Neural crest cell (in vitro differentiated cells): Measurements from ENCODE around the gene ACTN4. TPM values are rescaled to one million over a fixed set of nuclear protein-coding genes. Genes with fewer than 3 reads are reported as not detected.

ENCODE experiments used
- DNase-seq: peaks from one replicate; pipeline ENCODE4 v3.0.0; 2021; ENCODE audit warnings: low read depth, mixed read lengths, low spot score
- H3K27ac Mint-ChIP-seq: one replicate; pipeline ENCODE4 v1.8.0; 2021; ENCODE audit warnings: mild to moderate bottlenecking, mixed read lengths; ENCODE audit not compliant: unreplicated experiment
- H3K27me3 Mint-ChIP-seq: 2 replicates; pipeline ENCODE4 v1.8.0; 2021; ENCODE audit warnings: low read depth, mild to moderate bottlenecking, mixed read lengths
- H3K36me3 Mint-ChIP-seq: 2 replicates; pipeline ENCODE4 v1.8.0; 2021; ENCODE audit warnings: low read depth, mild to moderate bottlenecking, mixed read lengths
- H3K4me1 Mint-ChIP-seq: 2 replicates; pipeline ENCODE4 v1.8.0; 2021; ENCODE audit warnings: mixed read lengths
- H3K4me3 Mint-ChIP-seq: one replicate; pipeline ENCODE4 v1.8.0; 2021; ENCODE audit warnings: mild to moderate bottlenecking, mixed read lengths
- H3K9me3 Mint-ChIP-seq: 2 replicates; pipeline ENCODE4 v1.8.0; 2021; ENCODE audit warnings: mixed read lengths
- total RNA-seq: library from RNA; stranded (reverse); gene quantifications from 2 replicates; pipeline ENCODE4 v1.2.1, GENCODE V29; 2021
- TF ChIP-seq, protein P1 (sequence below): fragments of 200-600 bp; sonication (generic); conservative IDR thresholded peaks from 2 replicates; pipeline ENCODE4 v1.5.0; 2021; ENCODE audit warnings: antibody characterized with exemption, mild to moderate bottlenecking

Gene ACTN4
- total RNA-seq, 1 donor from 2014 or later: 324 TPM

DNA sequence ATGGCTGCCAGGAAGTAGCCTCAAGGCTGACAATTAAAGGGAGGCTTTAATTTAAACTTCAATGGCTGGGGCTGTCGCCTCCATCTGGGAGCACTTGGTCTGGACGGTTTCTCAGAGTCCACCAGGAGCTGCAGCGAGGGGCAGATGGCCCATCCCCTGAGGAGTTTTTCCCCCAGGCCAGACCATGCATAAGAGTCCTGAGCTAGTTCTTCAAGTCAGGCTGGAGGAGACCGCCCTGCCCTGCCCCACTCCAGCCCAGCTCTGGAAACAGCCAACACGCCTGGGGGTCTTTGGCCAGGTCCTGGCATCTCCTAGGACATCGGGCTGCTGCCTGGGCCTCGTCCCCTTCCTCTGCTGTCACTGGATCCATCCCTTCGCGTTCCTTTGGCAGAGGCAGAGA lies 5.3 kb upstream of the ACTN4 start:
- Mint-ChIP-seq H3K36me3 (no peaks in the 10 kb centered on the region), H3K27ac (no peak overlapping the region), H3K4me3 (peak overlapping the region; percentile 57), H3K9me3 (no peaks in the 10 kb centered on the region), H3K27me3 (no peaks in the 10 kb centered on the region), H3K4me1 (peaks cover 8% of the 10 kb centered on the region)
- TF ChIP-seq, protein P1, sequence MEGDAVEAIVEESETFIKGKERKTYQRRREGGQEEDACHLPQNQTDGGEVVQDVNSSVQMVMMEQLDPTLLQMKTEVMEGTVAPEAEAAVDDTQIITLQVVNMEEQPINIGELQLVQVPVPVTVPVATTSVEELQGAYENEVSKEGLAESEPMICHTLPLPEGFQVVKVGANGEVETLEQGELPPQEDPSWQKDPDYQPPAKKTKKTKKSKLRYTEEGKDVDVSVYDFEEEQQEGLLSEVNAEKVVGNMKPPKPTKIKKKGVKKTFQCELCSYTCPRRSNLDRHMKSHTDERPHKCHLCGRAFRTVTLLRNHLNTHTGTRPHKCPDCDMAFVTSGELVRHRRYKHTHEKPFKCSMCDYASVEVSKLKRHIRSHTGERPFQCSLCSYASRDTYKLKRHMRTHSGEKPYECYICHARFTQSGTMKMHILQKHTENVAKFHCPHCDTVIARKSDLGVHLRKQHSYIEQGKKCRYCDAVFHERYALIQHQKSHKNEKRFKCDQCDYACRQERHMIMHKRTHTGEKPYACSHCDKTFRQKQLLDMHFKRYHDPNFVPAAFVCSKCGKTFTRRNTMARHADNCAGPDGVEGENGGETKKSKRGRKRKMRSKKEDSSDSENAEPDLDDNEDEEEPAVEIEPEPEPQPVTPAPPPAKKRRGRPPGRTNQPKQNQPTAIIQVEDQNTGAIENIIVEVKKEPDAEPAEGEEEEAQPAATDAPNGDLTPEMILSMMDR: no peak
- DNase-seq: no peak

DNA sequence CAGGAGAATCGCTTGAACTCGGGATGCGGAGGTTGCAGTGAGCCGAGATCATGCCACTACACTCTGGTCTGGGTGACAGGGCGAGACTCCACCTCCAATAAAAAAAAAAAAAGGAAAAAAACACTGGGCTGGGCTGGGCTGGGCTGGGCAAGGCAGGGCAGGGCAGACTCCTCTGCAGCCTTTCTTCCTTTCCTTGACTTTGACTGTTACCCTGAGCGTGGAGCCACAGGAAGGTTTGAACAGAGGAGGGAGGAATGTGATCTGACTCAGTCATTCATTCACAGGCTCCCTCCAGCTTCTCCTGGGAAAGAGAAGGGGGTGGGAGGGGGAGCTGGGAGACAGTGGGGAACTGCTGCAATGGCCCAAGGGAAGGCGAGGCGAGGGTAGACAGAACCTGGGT lies 2.7 kb upstream of the ACTN4 start:
- Mint-ChIP-seq H3K4me1 (peaks cover 29% of the 10 kb centered on the region), H3K4me3 (peak overlapping the region; percentile 36), H3K36me3 (no peaks in the 10 kb centered on the region), H3K27me3 (no peaks in the 10 kb centered on the region), H3K9me3 (no peaks in the 10 kb centered on the region), H3K27ac (no peak overlapping the region)
- TF ChIP-seq, protein P1: no peak
- no peak for DNase-seq

DNA sequence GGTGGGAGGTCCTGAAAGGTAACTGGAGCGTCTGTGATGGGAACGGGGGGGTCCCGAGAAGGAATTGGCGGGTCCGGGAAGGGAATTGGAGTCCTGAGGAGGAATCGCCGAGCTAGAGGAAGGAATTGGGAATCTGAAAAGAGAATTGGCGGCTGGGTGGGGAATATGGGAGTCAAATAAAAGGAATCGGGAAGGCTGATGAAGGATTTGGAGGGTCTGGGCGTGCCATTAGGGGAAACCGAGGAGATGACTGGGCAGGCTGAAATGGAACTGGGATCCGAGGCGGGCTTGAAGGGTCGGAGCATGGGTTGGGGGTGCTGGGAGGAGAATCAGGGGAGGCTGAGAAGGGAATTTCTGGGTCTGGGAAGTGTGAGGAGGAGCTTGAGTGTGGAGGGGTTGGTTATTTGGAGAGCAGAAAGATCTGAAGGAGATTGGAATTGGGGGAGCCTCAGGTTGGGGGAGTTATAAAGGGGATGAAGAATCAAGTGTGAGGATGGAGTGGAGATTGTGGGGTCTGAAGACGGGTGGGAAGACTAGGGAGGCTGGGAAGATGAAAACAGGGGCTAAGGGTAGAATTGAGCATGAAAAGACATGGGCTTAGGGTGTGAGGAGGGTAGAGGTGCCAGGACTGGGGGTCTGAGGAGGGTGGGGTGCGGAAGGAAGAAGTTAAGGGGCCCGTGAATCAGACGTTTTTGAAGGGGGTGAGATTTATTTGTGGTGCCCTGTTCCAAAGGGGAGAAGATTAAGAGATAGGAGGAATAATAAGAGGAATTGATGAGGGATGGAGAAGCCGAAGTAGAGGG lies 718 bp downstream of the ACTN4 start:
- TF ChIP-seq, protein P1: no peak
- H3K9me3 Mint-ChIP-seq: no peaks in the 10 kb centered on the region
- peaks cover 52% of the 10 kb centered on the region for H3K4me1 Mint-ChIP-seq
- peak overlapping the region; percentile 99 for H3K4me3 Mint-ChIP-seq
- H3K36me3 Mint-ChIP-seq: no peaks in the 10 kb centered on the region
- DNase-seq: no peak
- H3K27ac Mint-ChIP-seq: peak overlapping the region; percentile 96
- H3K27me3 Mint-ChIP-seq: no peaks in the 10 kb centered on the region

DNA sequence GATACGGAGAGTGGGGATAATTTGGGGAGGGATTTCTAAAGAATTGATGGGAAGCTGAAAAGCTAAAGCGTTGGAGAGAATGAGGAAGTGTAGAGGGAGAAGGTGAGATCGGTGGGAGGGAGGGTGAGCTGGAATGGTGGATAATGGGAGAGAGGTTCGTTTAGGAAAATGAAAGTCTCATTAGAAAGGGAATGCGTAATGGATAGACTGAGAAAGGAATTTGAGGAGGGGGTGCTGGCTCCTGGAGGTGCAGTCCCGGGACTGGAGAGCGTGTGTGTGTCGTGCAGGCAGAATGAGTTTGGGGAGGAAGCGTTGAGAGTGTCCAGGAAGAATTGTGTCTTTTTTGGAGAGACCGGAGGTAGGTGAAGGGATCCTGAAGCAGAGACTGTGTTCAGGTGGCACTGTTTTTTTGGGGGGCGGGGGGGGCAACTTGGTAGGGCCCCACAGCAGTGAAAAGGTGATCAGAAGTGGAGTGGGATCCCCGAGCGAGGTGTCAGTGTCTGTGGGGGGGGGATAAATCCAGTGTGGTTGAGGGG lies 1.4 kb downstream of the ACTN4 start:
- no peak for DNase-seq
- Mint-ChIP-seq H3K27ac (peak overlapping the region; percentile 81), H3K4me3 (peak overlapping the region; percentile 99), H3K9me3 (no peaks in the 10 kb centered on the region), H3K27me3 (no peaks in the 10 kb centered on the region), H3K36me3 (no peaks in the 10 kb centered on the region), H3K4me1 (peaks cover 59% of the 10 kb centered on the region)
- TF ChIP-seq, protein P1: no peak

DNA sequence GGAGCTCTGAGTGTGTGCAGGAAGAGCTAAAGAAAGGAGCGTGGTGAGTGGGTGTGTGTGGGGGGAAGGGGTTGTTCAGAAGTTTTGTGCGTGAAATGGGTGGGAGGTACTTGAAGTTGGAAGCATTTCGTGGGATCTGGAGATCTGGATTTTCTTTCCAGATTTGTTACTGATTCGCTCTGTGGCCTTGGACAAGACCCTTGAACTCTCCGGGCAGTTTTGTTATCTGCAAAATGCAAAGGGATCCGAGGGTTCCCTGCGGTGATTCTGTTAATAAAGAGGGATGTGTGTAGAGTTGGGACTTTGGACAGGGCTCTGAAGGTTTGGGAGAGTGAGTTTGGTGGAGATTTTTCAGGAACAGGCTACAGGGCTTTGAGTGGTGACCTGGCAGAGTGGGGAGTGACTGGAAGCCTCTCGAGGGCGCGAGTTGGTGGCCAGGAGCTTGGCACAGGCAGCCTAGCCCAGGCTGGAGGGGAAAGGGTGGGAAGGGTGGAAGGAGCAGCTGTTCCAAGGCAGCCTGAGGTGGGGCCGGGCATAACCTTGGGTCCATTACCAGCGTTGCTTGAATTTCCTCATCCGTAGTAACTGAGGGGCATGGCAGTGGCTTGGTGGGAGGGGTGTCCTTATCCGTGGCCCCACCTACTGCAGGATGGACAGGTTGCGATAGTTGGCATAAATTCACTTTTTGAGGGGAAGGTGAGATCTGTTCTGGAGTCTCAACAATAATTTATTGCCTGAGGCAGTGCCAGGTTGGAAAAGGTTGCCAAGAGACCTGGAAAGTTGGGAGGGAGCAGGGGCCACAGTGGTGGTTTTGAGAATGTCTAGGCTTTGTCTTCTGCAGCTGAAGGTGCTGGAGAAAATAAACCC lies 2.1 kb downstream of the ACTN4 start:
- TF ChIP-seq, protein P1: no peak
- peaks cover 63% of the 10 kb centered on the region for H3K4me1 Mint-ChIP-seq
- peak overlapping the region; percentile 29 for H3K27ac Mint-ChIP-seq
- no peaks in the 10 kb centered on the region for H3K27me3 Mint-ChIP-seq
- DNase-seq: no peak
- peak overlapping the region; percentile 99 for H3K4me3 Mint-ChIP-seq
- no peaks in the 10 kb centered on the region for H3K9me3 Mint-ChIP-seq
- no peaks in the 10 kb centered on the region for H3K36me3 Mint-ChIP-seq
